Central memory CD8-positive, alpha-beta T cell (primary cell): ENCODE data around the gene ADAMTS9.

Source experiments
- ATAC-seq: fragments of 150-1000 bp; cut with Tn5 transposase; replicated peaks from 2 replicates; pipeline ENCODE4 v1.10.0; 2022; ENCODE audit warnings: mild to moderate bottlenecking, moderate FRiP score, moderate number of reproducible peaks; ENCODE audit not compliant: poor library complexity, severe bottlenecking; ENCODE audit errors: extremely low read depth
- DNase-seq, 2 donors: peaks; one replicate each; pipeline ENCODE4 v3.0.0; 2021; ENCODE audit warnings: low spot score in 2 of 2
- H3K27ac Mint-ChIP-seq: one replicate; pipeline ENCODE4 v1.8.0; 2022; ENCODE audit warnings: low read depth, mild to moderate bottlenecking, moderate library complexity, mixed read lengths
- H3K27me3 Mint-ChIP-seq: one replicate; pipeline ENCODE4 v1.8.0; 2022; ENCODE audit warnings: mixed read lengths
- H3K36me3 Mint-ChIP-seq: one replicate; pipeline ENCODE4 v1.8.0; 2022; ENCODE audit warnings: mild to moderate bottlenecking, moderate library complexity, mixed read lengths; ENCODE audit not compliant: insufficient read depth
- H3K4me1 Mint-ChIP-seq: one replicate; pipeline ENCODE4 v1.8.0; 2022; ENCODE audit warnings: mixed read lengths
- H3K4me3 Mint-ChIP-seq: one replicate; pipeline ENCODE4 v1.8.0; 2022; ENCODE audit warnings: mild to moderate bottlenecking, moderate library complexity, mixed read lengths
- H3K9me3 Mint-ChIP-seq: one replicate; pipeline ENCODE4 v1.8.0; 2022; ENCODE audit warnings: mixed read lengths

Gene ADAMTS9

GRCh38 chr3:64621275-64621674, 66.5 kb downstream of the ADAMTS9 start:
- DNase-seq (no peak), ATAC-seq (no peak)
- no peak overlapping the region for H3K27ac Mint-ChIP-seq
- no peaks in the 10 kb centered on the region for H3K27me3 Mint-ChIP-seq
- no peaks in the 10 kb centered on the region for H3K4me1 Mint-ChIP-seq
- no peak overlapping the region for H3K4me3 Mint-ChIP-seq
- H3K9me3 Mint-ChIP-seq, result peaks cover 14% of the 10 kb centered on the region
- H3K36me3 Mint-ChIP-seq, result no peaks in the 10 kb centered on the region

GRCh38 chr3:64620020-64620419, 67.8 kb downstream of the ADAMTS9 start:
- no peak overlapping the region for H3K27ac Mint-ChIP-seq
- H3K36me3 Mint-ChIP-seq, result no peaks in the 10 kb centered on the region
- no peaks in the 10 kb centered on the region for H3K27me3 Mint-ChIP-seq
- no peak for DNase-seq
- H3K4me3 Mint-ChIP-seq, result no peak overlapping the region
- ATAC-seq, result no peak
- no peaks in the 10 kb centered on the region for H3K4me1 Mint-ChIP-seq
- H3K9me3 Mint-ChIP-seq, result peaks cover 19% of the 10 kb centered on the region

- no peaks in the 10 kb centered on the region for H3K36me3 Mint-ChIP-seq
- H3K27ac Mint-ChIP-seq, result no peak overlapping the region
- peaks cover 18% of the 10 kb centered on the region for H3K9me3 Mint-ChIP-seq
- no peak overlapping the region for H3K4me3 Mint-ChIP-seq
- H3K4me1 Mint-ChIP-seq, result no peaks in the 10 kb centered on the region
- no peaks in the 10 kb centered on the region for H3K27me3 Mint-ChIP-seq
- ATAC-seq (no peak), DNase-seq (no peak)
Observed at GRCh38 chr3:64619216-64619615, 68.6 kb downstream of the ADAMTS9 start.

- Mint-ChIP-seq H3K36me3 (no peaks in the 10 kb centered on the region), H3K27ac (no peak overlapping the region), H3K4me3 (no peak overlapping the region), H3K27me3 (no peaks in the 10 kb centered on the region), H3K4me1 (no peaks in the 10 kb centered on the region), H3K9me3 (peaks cover 5% of the 10 kb centered on the region)
- ATAC-seq (no peak), DNase-seq (no peak)
Observed at GRCh38 chr3:64617610-64618009, 70.2 kb downstream of the ADAMTS9 start.

- Mint-ChIP-seq H3K27me3 (no peaks in the 10 kb centered on the region), H3K4me1 (no peaks in the 10 kb centered on the region), H3K4me3 (no peak overlapping the region), H3K36me3 (no peaks in the 10 kb centered on the region), H3K27ac (no peak overlapping the region), H3K9me3 (peaks cover 5% of the 10 kb centered on the region)
- ATAC-seq (no peak), DNase-seq (no peak)
Observed at GRCh38 chr3:64616953-64617352, 70.8 kb downstream of the ADAMTS9 start.

- DNase-seq (no peak), ATAC-seq (no peak)
- Mint-ChIP-seq H3K27me3 (no peaks in the 10 kb centered on the region), H3K9me3 (peaks cover 5% of the 10 kb centered on the region), H3K27ac (no peak overlapping the region), H3K4me3 (no peak overlapping the region), H3K36me3 (no peaks in the 10 kb centered on the region), H3K4me1 (no peaks in the 10 kb centered on the region)
Observed at GRCh38 chr3:64612916-64613526, 74.8 kb downstream of the ADAMTS9 start.

- Mint-ChIP-seq H3K27ac (no peak overlapping the region), H3K4me1 (no peaks in the 10 kb centered on the region), H3K36me3 (no peaks in the 10 kb centered on the region), H3K4me3 (no peak overlapping the region), H3K9me3 (peaks cover 5% of the 10 kb centered on the region), H3K27me3 (no peaks in the 10 kb centered on the region)
- ATAC-seq (no peak), DNase-seq (no peak)
Observed at GRCh38 chr3:64612082-64612860, 75.5 kb downstream of the ADAMTS9 start.

GRCh38 chr3:64608741-64609140, 79.1 kb downstream of the ADAMTS9 start:
- Mint-ChIP-seq H3K27me3 (no peaks in the 10 kb centered on the region), H3K4me1 (no peaks in the 10 kb centered on the region), H3K4me3 (no peak overlapping the region), H3K9me3 (peaks cover 10% of the 10 kb centered on the region), H3K27ac (no peak overlapping the region), H3K36me3 (no peaks in the 10 kb centered on the region)
- ATAC-seq (no peak), DNase-seq (no peak)

- Mint-ChIP-seq H3K27me3 (no peaks in the 10 kb centered on the region), H3K4me1 (no peaks in the 10 kb centered on the region), H3K9me3 (peaks cover 19% of the 10 kb centered on the region), H3K4me3 (no peak overlapping the region), H3K27ac (no peak overlapping the region), H3K36me3 (no peaks in the 10 kb centered on the region)
- ATAC-seq (no peak), DNase-seq (no peak)
Observed at GRCh38 chr3:64607032-64607551, 80.7 kb downstream of the ADAMTS9 start.

GRCh38 chr3:64604313-64604712, 83.5 kb downstream of the ADAMTS9 start:
- Mint-ChIP-seq H3K4me1 (no peaks in the 10 kb centered on the region), H3K9me3 (peaks cover 19% of the 10 kb centered on the region), H3K27me3 (no peaks in the 10 kb centered on the region), H3K36me3 (no peaks in the 10 kb centered on the region), H3K27ac (no peak overlapping the region), H3K4me3 (no peak overlapping the region)
- no peak for DNase-seq
- no peak for ATAC-seq

GRCh38 chr3:64601824-64602223, 86.0 kb downstream of the ADAMTS9 start:
- no peak for ATAC-seq
- Mint-ChIP-seq H3K36me3 (no peaks in the 10 kb centered on the region), H3K9me3 (peaks cover 14% of the 10 kb centered on the region), H3K27ac (no peak overlapping the region), H3K4me1 (no peaks in the 10 kb centered on the region), H3K4me3 (no peak overlapping the region), H3K27me3 (no peaks in the 10 kb centered on the region)
- DNase-seq, result no peak

- DNase-seq (no peak), ATAC-seq (no peak)
- Mint-ChIP-seq H3K9me3 (peaks cover 14% of the 10 kb centered on the region), H3K27me3 (no peaks in the 10 kb centered on the region), H3K4me1 (no peaks in the 10 kb centered on the region), H3K4me3 (no peak overlapping the region), H3K36me3 (no peaks in the 10 kb centered on the region), H3K27ac (no peak overlapping the region)
Observed at GRCh38 chr3:64600246-64600950, 87.4 kb downstream of the ADAMTS9 start.

GRCh38 chr3:64599651-64600050, 88.1 kb downstream of the ADAMTS9 start:
- H3K4me3 Mint-ChIP-seq, result no peak overlapping the region
- no peak for ATAC-seq
- H3K4me1 Mint-ChIP-seq, result no peaks in the 10 kb centered on the region
- peaks cover 20% of the 10 kb centered on the region for H3K9me3 Mint-ChIP-seq
- H3K27me3 Mint-ChIP-seq, result no peaks in the 10 kb centered on the region
- no peak overlapping the region for H3K27ac Mint-ChIP-seq
- H3K36me3 Mint-ChIP-seq, result no peaks in the 10 kb centered on the region
- no peak for DNase-seq
